Measurements from ENCODE around the gene MYF6. TPM values are rescaled to one million over a fixed set of nuclear protein-coding genes. Genes with fewer than 3 reads are reported as not detected.

The MYF6 gene
- total RNA-seq, 2 donors from 2014 or later = 2.5 TPM; not detected in 1

DNA sequence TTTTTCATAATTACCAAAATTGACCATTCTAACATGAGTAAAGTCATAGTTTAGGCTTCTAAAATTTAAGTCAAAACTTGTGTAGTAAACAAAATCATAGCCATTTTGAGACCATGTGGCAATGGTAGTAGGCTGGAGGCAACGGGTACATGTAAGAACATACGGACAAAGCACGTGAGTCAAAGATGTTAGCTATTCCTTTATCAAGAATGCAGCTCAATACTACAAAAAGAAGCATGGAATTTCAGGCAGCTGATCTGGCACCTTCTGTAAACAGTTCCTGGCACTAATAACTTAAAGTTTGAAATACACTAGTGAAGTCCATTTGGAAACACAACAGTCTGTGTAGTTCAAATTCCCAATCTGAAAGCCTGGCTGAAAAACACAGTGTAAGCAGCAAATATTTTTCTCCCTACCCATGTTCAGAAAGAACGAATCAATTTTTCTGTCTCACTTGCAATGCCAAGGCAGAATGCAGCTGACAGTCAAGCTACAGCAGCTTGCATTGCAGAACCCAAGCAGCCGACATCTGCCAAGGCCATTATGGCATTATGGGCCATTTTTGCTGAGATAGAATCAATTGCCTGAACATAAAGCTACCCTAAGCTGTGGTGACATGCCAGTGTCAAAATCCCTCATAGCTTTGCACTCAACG is 38.5 kb downstream of the MYF6 start:
- Histone ChIP-seq H3K4me1 (replicated peaks) (no peaks in the 10 kb centered on the region), H3K4me3 (no peak overlapping the region), H3K36me3 (no peaks in the 10 kb centered on the region), H3K27me3 (replicated peaks; ENCODE audit: insufficient read depth) (no peaks in the 10 kb centered on the region), H3K9me3 (no peaks in the 10 kb centered on the region), H3K27ac (no peak overlapping the region)
- WGBS = 68% methylated on average over 6 of the region's 6 CpGs
- no peak for DNase-seq (ENCODE audit: low spot score)
- intact Hi-C loops (cut with DNase I) = no loop called here
- TF ChIP-seq, protein P1, sequence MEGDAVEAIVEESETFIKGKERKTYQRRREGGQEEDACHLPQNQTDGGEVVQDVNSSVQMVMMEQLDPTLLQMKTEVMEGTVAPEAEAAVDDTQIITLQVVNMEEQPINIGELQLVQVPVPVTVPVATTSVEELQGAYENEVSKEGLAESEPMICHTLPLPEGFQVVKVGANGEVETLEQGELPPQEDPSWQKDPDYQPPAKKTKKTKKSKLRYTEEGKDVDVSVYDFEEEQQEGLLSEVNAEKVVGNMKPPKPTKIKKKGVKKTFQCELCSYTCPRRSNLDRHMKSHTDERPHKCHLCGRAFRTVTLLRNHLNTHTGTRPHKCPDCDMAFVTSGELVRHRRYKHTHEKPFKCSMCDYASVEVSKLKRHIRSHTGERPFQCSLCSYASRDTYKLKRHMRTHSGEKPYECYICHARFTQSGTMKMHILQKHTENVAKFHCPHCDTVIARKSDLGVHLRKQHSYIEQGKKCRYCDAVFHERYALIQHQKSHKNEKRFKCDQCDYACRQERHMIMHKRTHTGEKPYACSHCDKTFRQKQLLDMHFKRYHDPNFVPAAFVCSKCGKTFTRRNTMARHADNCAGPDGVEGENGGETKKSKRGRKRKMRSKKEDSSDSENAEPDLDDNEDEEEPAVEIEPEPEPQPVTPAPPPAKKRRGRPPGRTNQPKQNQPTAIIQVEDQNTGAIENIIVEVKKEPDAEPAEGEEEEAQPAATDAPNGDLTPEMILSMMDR (IDR thresholded peaks at IDR 0.05) = no peak
- no peak for TF ChIP-seq POLR2AphosphoS5 (IDR thresholded peaks at IDR 0.05)
- TF ChIP-seq POLR2A (IDR thresholded peaks at IDR 0.05) = no peak

DNA sequence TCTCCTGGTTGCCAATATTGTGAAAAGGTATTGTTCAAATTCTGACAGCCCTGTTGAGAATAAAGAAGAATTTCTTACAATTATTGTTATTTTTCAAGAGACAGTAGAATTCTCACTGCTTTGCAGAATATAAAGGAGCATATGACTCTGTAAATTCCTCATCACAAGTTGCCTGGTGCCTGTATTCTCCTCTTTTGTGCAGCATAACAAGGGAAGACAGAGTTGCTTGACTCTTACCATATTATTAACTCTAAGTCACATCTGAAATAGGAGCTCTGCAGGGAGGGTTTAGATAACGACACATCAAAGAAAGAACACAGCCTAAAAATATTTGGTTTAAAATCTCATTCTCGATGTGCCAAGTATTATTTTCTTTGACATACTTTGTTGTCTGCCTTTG is 40.4 kb downstream of the MYF6 start:
- intact Hi-C loops (cut with DNase I) = no loop called here

DNA sequence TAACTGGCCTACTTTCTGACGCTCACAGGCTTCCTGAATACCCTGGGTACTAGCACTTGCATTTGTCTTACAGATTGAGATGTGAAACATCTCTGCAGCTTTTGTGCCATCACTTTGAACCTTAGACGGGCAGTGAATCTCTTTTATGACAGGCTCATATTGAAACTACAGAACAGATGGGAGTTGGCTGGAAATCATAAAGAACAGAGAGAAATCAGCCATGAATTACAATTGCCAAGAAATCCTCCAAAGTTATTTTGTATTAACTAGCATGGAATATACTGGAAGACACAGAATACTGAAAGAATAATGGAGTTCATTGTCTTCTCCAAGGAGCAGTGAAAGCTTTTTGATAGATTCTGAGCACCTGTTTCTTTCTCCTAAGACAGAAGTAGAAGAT is 42.0 kb downstream of the MYF6 start:
- H3K27ac ChIP-seq = no peak overlapping the region
- intact Hi-C loops (cut with DNase I) = no loop called here
- TF ChIP-seq POLR2AphosphoS5 (IDR thresholded peaks at IDR 0.05) (no peak), POLR2A (IDR thresholded peaks at IDR 0.05) (no peak)
- TF ChIP-seq, protein P1 (IDR thresholded peaks at IDR 0.05) = no peak
- WGBS = 40% methylated on average over 2 of the region's 2 CpGs
- no peaks in the 10 kb centered on the region for H3K36me3 ChIP-seq
- no peaks in the 10 kb centered on the region for H3K4me1 ChIP-seq (replicated peaks)
- no peaks in the 10 kb centered on the region for H3K27me3 ChIP-seq (replicated peaks; ENCODE audit: insufficient read depth)
- H3K4me3 ChIP-seq = no peak overlapping the region
- DNase-seq (ENCODE audit: low spot score) = no peak
- H3K9me3 ChIP-seq = no peaks in the 10 kb centered on the region

More for the DNA sequence above, 40.4 kb downstream of the MYF6 start:
- Histone ChIP-seq H3K9me3 (no peaks in the 10 kb centered on the region), H3K36me3 (no peaks in the 10 kb centered on the region), H3K4me1 (replicated peaks) (no peaks in the 10 kb centered on the region), H3K4me3 (no peak overlapping the region), H3K27ac (no peak overlapping the region), H3K27me3 (replicated peaks; ENCODE audit: insufficient read depth) (no peaks in the 10 kb centered on the region)
- no peak for DNase-seq (ENCODE audit: low spot score)
- 44% methylated on average over 2 of the region's 2 CpGs for WGBS
- TF ChIP-seq, protein P1 (IDR thresholded peaks at IDR 0.05) = no peak
- TF ChIP-seq POLR2A (IDR thresholded peaks at IDR 0.05) = no peak
- no peak for TF ChIP-seq POLR2AphosphoS5 (IDR thresholded peaks at IDR 0.05)

DNA sequence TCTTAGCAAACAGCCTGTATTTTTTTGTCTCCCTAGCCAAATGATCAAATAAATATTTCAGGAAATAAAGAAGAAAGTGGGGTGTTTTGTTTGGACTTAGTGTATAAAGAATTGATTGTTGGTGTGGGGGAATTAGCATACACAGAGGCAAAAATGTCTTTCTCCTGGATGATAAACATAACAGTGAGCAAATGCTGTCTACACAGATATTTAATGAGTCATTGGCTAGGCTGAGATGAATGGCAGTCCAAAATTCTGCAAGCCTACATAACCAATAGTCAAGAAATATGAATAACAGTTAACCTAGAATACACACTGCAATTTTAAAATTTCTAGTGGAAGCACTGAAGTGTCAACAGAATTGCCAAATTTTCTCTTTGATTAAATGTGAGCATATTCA is 45.0 kb downstream of the MYF6 start:
- Histone ChIP-seq H3K27me3 (replicated peaks; ENCODE audit: insufficient read depth) (no peaks in the 10 kb centered on the region), H3K27ac (no peak overlapping the region), H3K4me1 (replicated peaks) (no peaks in the 10 kb centered on the region), H3K9me3 (no peaks in the 10 kb centered on the region), H3K36me3 (no peaks in the 10 kb centered on the region), H3K4me3 (no peak overlapping the region)
- DNase-seq (ENCODE audit: low spot score) = no peak
- intact Hi-C loops (cut with DNase I) = no loop called here
- TF ChIP-seq POLR2A (IDR thresholded peaks at IDR 0.05) (no peak), POLR2AphosphoS5 (IDR thresholded peaks at IDR 0.05) (no peak)
- TF ChIP-seq, protein P1 (IDR thresholded peaks at IDR 0.05) = no peak

DNA sequence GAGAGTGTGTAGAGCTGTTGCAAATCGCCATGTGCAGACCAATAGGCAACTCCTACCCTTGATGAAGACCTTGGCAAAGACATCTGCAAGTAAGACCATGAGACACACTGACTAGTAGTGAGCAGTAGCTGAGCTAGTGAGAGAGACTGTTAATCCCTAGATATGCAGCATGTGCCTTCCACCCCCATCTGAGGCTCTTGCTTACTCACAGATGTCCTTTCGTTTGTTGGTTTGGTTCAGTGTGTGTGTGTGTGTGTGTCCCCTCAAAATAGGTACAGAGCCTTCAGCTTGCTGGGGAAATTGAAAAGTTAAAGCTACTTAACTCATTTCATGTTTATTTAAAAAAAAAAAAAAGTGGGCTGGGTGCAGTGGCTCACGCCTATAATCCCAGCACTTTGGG is 46.8 kb downstream of the MYF6 start:
- Histone ChIP-seq H3K27me3 (replicated peaks; ENCODE audit: insufficient read depth) (no peaks in the 10 kb centered on the region), H3K4me3 (no peak overlapping the region), H3K27ac (no peak overlapping the region), H3K36me3 (no peaks in the 10 kb centered on the region), H3K9me3 (no peaks in the 10 kb centered on the region), H3K4me1 (replicated peaks) (no peaks in the 10 kb centered on the region)
- intact Hi-C loops (cut with DNase I) = no loop called here
- no peak for TF ChIP-seq POLR2A (IDR thresholded peaks at IDR 0.05)
- TF ChIP-seq, protein P1 (IDR thresholded peaks at IDR 0.05) = no peak
- no peak for TF ChIP-seq POLR2AphosphoS5 (IDR thresholded peaks at IDR 0.05)
- no peak for DNase-seq (ENCODE audit: low spot score)
- WGBS = 86% methylated on average over 3 of the region's 3 CpGs

Data from prostate gland (tissue), 2 donors.